ENCODE results near the gene TERF2IP. TPM values are rescaled to one million over a fixed set of nuclear protein-coding genes. Genes with fewer than 3 reads are reported as not detected.

The TERF2IP gene
- total and polyA plus RNA-seq, 9 of the 15 experiments (the other 6 are each of a cell fraction or from before 2014, with no cell fraction given) = 14.5 to 64.2 (median 47.0) TPM

DNA sequence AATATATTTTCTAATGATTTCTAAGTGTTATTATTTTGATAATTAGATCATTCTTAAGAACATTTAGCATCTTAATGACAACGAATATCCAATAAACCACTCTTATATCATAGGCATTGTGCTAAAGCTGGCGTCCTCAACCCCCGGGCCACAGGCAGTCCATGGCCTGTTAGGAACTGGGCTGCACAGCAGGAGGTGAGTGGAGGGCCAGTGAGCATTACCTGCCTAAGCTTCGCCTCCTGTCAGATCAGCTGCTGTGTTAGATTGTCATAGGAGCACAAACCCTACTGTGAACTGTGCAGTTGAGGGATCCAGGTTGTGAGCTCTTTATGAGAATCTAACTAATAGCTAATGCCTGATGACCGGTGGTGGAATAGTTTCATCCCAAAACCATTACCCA lies 50.0 kb downstream of the TERF2IP start:
- Histone ChIP-seq H4K20me1 (replicated peaks; ENCODE audit: control insufficient read depth, insufficient read depth, low read length) (no peaks in the 10 kb centered on the region), H3K79me2 (ENCODE audit: control insufficient read depth, insufficient read depth, low read length) (no peaks in the 10 kb centered on the region), H3K27ac (ENCODE audit: extremely low read depth, low read depth, low read length) (no peak overlapping the region), H3K27me3 (ENCODE audit: control insufficient read depth in 2 of 2, insufficient read depth in 2 of 2, low read length in 2 of 2) (peaks cover 8 to 12% of the 10 kb centered on the region in 2 experiments; a peak in 4 of 5 replicates), H3K9me1 (ENCODE audit: control insufficient read depth, insufficient read depth, low read length) (no peaks in the 10 kb centered on the region), H2AFZ (ENCODE audit: low read depth, low read length) (no peak overlapping the region), H3K4me2 (ENCODE audit: insufficient read depth, low read length) (no peak overlapping the region), H3K36me3 (ENCODE audit: control insufficient read depth, insufficient read depth, low read length) (no peaks in the 10 kb centered on the region), H3K9me3 (replicated peaks; ENCODE audit: control insufficient read depth, insufficient read depth, low read depth, low read length) (no peaks in the 10 kb centered on the region), H3K9ac (ENCODE audit: insufficient read depth in 1 of 2, low read depth in 2 of 2, low read length in 2 of 2) (no peak overlapping the region), H3K4me3 (no peak overlapping the region), H3K4me1 (replicated peaks in 1 of 2; ENCODE audit: control insufficient read depth in 2 of 2, insufficient read depth in 2 of 2, low read length in 2 of 2) (peaks cover under 1 to 5% of the 10 kb centered on the region in 2 experiments; a peak in 3 of 5 replicates)
- FAIRE-seq (no peak), ATAC-seq (no peak), DNase-seq (ENCODE audit: extremely low read depth in 1 of 4, low spot score in 3 of 4) (no peak)
- intact Hi-C loops (cut with micrococcal nuclease) (loop anchor here (5.0 kb wide), 1 partner anchor 65 kb away; no protein-coding TSS in a partner anchor), in situ Hi-C loops (cut with MboI) (no loop called here)
- ChIA-PET CTCF (ENCODE audit: low intra/inter-chr PET ratio) (interaction anchor here (0.5 kb wide), 1 partner anchor 32 kb away, joined by 3 read pairs; no protein-coding TSS in a partner anchor), POLR2A (interaction anchor here (1.3 kb wide), 1 partner anchor 10 kb away, joined by 3 read pairs; no protein-coding TSS in a partner anchor)
- BruUV-seq (replicated peaks) = no TSS peak
- WGBS (ENCODE audit: insufficient coverage, low coverage, missing lambda C conversion rate) = 4% methylated on average over 5 of the region's 5 CpGs
- no peak for TF ChIP-seq ZNF324 (CRISPR knock-in tag; IDR thresholded peaks at IDR 0.05)
- TF ChIP-seq HEY1 (CRISPR knock-in tag; IDR thresholded peaks at IDR 0.05; ENCODE audit: borderline replicate concordance) = no peak
- TF ChIP-seq ELF4 (CRISPR knock-in tag; IDR thresholded peaks at IDR 0.05) = no peak
- no peak for TF ChIP-seq BMI1 (IDR thresholded peaks at IDR 0.05; ENCODE audit: low read length)
- no peak for TF ChIP-seq ZFP91 (CRISPR knock-in tag; IDR thresholded peaks at IDR 0.05)
- TF ChIP-seq, protein P1, sequence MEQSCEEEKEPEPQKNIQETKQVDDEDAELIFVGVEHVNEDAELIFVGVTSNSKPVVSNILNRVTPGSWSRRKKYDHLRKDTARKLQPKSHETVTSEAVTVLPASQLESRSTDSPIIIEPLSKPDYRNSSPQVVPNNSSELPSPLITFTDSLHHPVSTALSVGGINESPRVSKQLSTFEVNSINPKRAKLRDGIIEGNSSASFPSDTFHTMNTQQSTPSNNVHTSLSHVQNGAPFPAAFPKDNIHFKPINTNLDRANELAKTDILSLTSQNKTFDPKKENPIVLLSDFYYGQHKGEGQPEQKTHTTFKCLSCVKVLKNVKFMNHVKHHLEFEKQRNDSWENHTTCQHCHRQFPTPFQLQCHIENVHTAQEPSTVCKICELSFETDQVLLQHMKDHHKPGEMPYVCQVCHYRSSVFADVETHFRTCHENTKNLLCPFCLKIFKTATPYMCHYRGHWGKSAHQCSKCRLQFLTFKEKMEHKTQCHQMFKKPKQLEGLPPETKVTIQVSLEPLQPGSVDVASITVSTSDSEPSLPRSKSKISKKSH (CRISPR knock-in tag; IDR thresholded peaks at IDR 0.05) = no peak
- TF ChIP-seq HDAC8 (tag; IDR thresholded peaks at IDR 0.05) = no peak
- no peak for TF ChIP-seq GATAD2A (IDR thresholded peaks at IDR 0.05)
- TF ChIP-seq, protein P2, sequence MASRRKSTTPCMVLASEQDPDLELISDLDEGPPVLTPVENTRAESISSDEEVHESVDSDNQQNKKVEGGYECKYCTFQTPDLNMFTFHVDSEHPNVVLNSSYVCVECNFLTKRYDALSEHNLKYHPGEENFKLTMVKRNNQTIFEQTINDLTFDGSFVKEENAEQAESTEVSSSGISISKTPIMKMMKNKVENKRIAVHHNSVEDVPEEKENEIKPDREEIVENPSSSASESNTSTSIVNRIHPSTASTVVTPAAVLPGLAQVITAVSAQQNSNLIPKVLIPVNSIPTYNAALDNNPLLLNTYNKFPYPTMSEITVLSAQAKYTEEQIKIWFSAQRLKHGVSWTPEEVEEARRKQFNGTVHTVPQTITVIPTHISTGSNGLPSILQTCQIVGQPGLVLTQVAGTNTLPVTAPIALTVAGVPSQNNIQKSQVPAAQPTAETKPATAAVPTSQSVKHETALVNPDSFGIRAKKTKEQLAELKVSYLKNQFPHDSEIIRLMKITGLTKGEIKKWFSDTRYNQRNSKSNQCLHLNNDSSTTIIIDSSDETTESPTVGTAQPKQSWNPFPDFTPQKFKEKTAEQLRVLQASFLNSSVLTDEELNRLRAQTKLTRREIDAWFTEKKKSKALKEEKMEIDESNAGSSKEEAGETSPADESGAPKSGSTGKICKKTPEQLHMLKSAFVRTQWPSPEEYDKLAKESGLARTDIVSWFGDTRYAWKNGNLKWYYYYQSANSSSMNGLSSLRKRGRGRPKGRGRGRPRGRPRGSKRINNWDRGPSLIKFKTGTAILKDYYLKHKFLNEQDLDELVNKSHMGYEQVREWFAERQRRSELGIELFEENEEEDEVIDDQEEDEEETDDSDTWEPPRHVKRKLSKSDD (conservative IDR thresholded peaks at IDR 0.05; ENCODE audit: low read length) = no peak
- no peak for TF ChIP-seq RBM22 (IDR thresholded peaks at IDR 0.05; ENCODE audit: low read depth, low read length, poor library complexity, severe bottlenecking)
- TF ChIP-seq PKNOX1 (IDR thresholded peaks at IDR 0.05) = no peak
- TF ChIP-seq, protein P3, sequence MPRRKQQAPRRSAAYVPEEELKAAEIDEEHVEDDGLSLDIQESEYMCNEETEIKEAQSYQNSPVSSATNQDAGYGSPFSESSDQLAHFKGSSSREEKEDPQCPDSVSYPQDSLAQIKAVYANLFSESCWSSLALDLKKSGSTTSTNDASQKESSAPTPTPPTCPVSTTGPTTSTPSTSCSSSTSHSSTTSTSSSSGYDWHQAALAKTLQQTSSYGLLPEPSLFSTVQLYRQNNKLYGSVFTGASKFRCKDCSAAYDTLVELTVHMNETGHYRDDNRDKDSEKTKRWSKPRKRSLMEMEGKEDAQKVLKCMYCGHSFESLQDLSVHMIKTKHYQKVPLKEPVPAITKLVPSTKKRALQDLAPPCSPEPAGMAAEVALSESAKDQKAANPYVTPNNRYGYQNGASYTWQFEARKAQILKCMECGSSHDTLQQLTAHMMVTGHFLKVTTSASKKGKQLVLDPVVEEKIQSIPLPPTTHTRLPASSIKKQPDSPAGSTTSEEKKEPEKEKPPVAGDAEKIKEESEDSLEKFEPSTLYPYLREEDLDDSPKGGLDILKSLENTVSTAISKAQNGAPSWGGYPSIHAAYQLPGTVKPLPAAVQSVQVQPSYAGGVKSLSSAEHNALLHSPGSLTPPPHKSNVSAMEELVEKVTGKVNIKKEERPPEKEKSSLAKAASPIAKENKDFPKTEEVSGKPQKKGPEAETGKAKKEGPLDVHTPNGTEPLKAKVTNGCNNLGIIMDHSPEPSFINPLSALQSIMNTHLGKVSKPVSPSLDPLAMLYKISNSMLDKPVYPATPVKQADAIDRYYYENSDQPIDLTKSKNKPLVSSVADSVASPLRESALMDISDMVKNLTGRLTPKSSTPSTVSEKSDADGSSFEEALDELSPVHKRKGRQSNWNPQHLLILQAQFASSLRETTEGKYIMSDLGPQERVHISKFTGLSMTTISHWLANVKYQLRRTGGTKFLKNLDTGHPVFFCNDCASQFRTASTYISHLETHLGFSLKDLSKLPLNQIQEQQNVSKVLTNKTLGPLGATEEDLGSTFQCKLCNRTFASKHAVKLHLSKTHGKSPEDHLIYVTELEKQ (CRISPR knock-in tag; IDR thresholded peaks at IDR 0.05) = no peak

Measured in K562 (cell line).